Measurements from ENCODE around the gene FBXO44. TPM values are rescaled to one million over a fixed set of nuclear protein-coding genes. Genes with fewer than 3 reads are reported as not detected.

The FBXO44 gene
- total RNA-seq, 1 experiment from 2014 or later, result 70.8 TPM

- Histone ChIP-seq H3K4me1 (ENCODE audit: control insufficient read depth, insufficient read depth, low read length) (peaks cover 2% of the 10 kb centered on the region), H3K4me3 (ENCODE audit: low read depth in 2 of 2, low read length in 2 of 2) (no peak overlapping the region), H3K36me3 (ENCODE audit: control insufficient read depth, insufficient read depth, low read length) (no peaks in the 10 kb centered on the region), H3K27me3 (ENCODE audit: control insufficient read depth, insufficient read depth, low read length) (no peaks in the 10 kb centered on the region), H3K9me3 (ENCODE audit: control insufficient read depth, insufficient read depth, low read depth, low read length) (no peaks in the 10 kb centered on the region), H3K27ac (ENCODE audit: low read length) (no peak overlapping the region)
- DNase-seq (ENCODE audit: low read depth, low spot score), result no peak
- ATAC-seq, result no peak
- no TSS peak for BruUV-seq (replicated peaks)
- in situ Hi-C loops (cut with HindIII; ENCODE audit: low pct_unique_long_range_greater_than_20kb, low sequenced_read_pairs), result no loop called here
- ChIA-PET POLR2A (no interaction called here), CTCF (no interaction called here)
- intact Hi-C loops (cut with micrococcal nuclease; ENCODE audit: unreplicated experiment), result no loop called here
- TF ChIP-seq POLR2AphosphoS5 (IDR thresholded peaks at IDR 0.05; ENCODE audit: low read depth, low read length), result no peak
- TF ChIP-seq, protein P1, sequence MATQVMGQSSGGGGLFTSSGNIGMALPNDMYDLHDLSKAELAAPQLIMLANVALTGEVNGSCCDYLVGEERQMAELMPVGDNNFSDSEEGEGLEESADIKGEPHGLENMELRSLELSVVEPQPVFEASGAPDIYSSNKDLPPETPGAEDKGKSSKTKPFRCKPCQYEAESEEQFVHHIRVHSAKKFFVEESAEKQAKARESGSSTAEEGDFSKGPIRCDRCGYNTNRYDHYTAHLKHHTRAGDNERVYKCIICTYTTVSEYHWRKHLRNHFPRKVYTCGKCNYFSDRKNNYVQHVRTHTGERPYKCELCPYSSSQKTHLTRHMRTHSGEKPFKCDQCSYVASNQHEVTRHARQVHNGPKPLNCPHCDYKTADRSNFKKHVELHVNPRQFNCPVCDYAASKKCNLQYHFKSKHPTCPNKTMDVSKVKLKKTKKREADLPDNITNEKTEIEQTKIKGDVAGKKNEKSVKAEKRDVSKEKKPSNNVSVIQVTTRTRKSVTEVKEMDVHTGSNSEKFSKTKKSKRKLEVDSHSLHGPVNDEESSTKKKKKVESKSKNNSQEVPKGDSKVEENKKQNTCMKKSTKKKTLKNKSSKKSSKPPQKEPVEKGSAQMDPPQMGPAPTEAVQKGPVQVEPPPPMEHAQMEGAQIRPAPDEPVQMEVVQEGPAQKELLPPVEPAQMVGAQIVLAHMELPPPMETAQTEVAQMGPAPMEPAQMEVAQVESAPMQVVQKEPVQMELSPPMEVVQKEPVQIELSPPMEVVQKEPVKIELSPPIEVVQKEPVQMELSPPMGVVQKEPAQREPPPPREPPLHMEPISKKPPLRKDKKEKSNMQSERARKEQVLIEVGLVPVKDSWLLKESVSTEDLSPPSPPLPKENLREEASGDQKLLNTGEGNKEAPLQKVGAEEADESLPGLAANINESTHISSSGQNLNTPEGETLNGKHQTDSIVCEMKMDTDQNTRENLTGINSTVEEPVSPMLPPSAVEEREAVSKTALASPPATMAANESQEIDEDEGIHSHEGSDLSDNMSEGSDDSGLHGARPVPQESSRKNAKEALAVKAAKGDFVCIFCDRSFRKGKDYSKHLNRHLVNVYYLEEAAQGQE (IDR thresholded peaks at IDR 0.05; ENCODE audit: insufficient read depth in 1 of 2, low read depth in 2 of 2, low read length in 1 of 2), result no peak
- TF ChIP-seq CTCF (IDR thresholded peaks at IDR 0.05), result no peak
- TF ChIP-seq TCF7L2 (IDR thresholded peaks at IDR 0.05; ENCODE audit: low read depth, low read length), result no peak
- no peak for TF ChIP-seq SIN3A (IDR thresholded peaks at IDR 0.05; ENCODE audit: borderline replicate concordance, insufficient read depth, low read depth, low read length)
Observed at GRCh38 chr1:11701981-11702803, 47.5 kb downstream of the FBXO44 start.

GRCh38 chr1:11703357-11704193 lies 48.9 kb downstream of the FBXO44 start:
- H3K36me3 ChIP-seq (ENCODE audit: control insufficient read depth, insufficient read depth, low read length), result no peaks in the 10 kb centered on the region
- no peak overlapping the region for H3K4me3 ChIP-seq (ENCODE audit: low read depth in 2 of 2, low read length in 2 of 2)
- POLR2A ChIA-PET, result no interaction called here
- H3K4me1 ChIP-seq (ENCODE audit: control insufficient read depth, insufficient read depth, low read length), result peaks cover 10% of the 10 kb centered on the region
- H3K27me3 ChIP-seq (ENCODE audit: control insufficient read depth, insufficient read depth, low read length), result no peaks in the 10 kb centered on the region
- ATAC-seq (no peak), DNase-seq (ENCODE audit: low read depth, low spot score) (no peak)
- H3K27ac ChIP-seq (ENCODE audit: low read length), result no peak overlapping the region
- CTCF ChIA-PET, result no interaction called here
- H3K9me3 ChIP-seq (ENCODE audit: control insufficient read depth, insufficient read depth, low read depth, low read length), result no peaks in the 10 kb centered on the region
- in situ Hi-C loops (cut with HindIII; ENCODE audit: low pct_unique_long_range_greater_than_20kb, low sequenced_read_pairs) (no loop called here), intact Hi-C loops (cut with micrococcal nuclease; ENCODE audit: unreplicated experiment) (no loop called here)
- BruUV-seq (replicated peaks), result no TSS peak
- TF ChIP-seq, protein P1 (IDR thresholded peaks at IDR 0.05; ENCODE audit: insufficient read depth in 1 of 2, low read depth in 2 of 2, low read length in 1 of 2), result no peak
- no peak for TF ChIP-seq SIN3A (IDR thresholded peaks at IDR 0.05; ENCODE audit: borderline replicate concordance, insufficient read depth, low read depth, low read length)
- no peak for TF ChIP-seq POLR2AphosphoS5 (IDR thresholded peaks at IDR 0.05; ENCODE audit: low read depth, low read length)
- no peak for TF ChIP-seq TCF7L2 (IDR thresholded peaks at IDR 0.05; ENCODE audit: low read depth, low read length)
- no peak for TF ChIP-seq CTCF (IDR thresholded peaks at IDR 0.05)

Measured in Panc1 (cell line).